ENCODE data around the gene NUDCD2.
"Not testable (repeated sequence)": the region's sequence is repeated elsewhere in the genome, so short reads cannot be mapped to it uniquely, and the experiment has no call there.

The NUDCD2 gene

GRCh38 chr5:163397354-163397753, 62.5 kb downstream of the NUDCD2 start:
- TF ChIP-seq CTCF (conservative IDR thresholded peaks at IDR 0.05; ENCODE audit: low read depth, low read length), result no peak
- H3K4me3 ChIP-seq (IDR thresholded peaks at IDR 0.05; ENCODE audit: insufficient read depth, low read depth, low read length), result no peak overlapping the region
- H3K27ac ChIP-seq, result no peak overlapping the region
- no peaks in the 10 kb centered on the region for H3K27me3 ChIP-seq (ENCODE audit: insufficient read depth, low read depth)
- no peak overlapping the region for H2AFZ ChIP-seq (ENCODE audit: low read depth)
- H3K36me3 ChIP-seq (ENCODE audit: insufficient read depth), result no peaks in the 10 kb centered on the region
- H3K79me2 ChIP-seq (ENCODE audit: insufficient read depth, low read depth), result no peaks in the 10 kb centered on the region
- no peaks in the 10 kb centered on the region for H3K4me1 ChIP-seq (ENCODE audit: low read depth, poor library complexity, severe bottlenecking)
- no peak overlapping the region for H3K9ac ChIP-seq
- H4K20me1 ChIP-seq (ENCODE audit: insufficient read depth), result no peaks in the 10 kb centered on the region
- H3K4me2 ChIP-seq, result no peak overlapping the region

- H3K4me1 ChIP-seq (ENCODE audit: low read depth, poor library complexity, severe bottlenecking); H4K20me1 ChIP-seq (ENCODE audit: insufficient read depth); H3K4me2 ChIP-seq; H2AFZ ChIP-seq (ENCODE audit: low read depth); H3K79me2 ChIP-seq (ENCODE audit: insufficient read depth, low read depth); H3K36me3 ChIP-seq (ENCODE audit: insufficient read depth); H3K9ac ChIP-seq; H3K27me3 ChIP-seq (ENCODE audit: insufficient read depth, low read depth); H3K4me3 ChIP-seq (IDR thresholded peaks at IDR 0.05; ENCODE audit: insufficient read depth, low read depth, low read length); H3K27ac ChIP-seq: not testable (repeated sequence)
These were observed 63.0 kb downstream of the NUDCD2 start for GRCh38 chr5:163396818-163397340.
